Astrocyte of the hippocampus (primary cell): ENCODE measurements around the gene F2RL2.
A peak's percentile ranks its signal among the peaks of the same experiment; 100 is the strongest.

ENCODE experiments used
- DNase-seq: peaks from one replicate; pipeline ENCODE4 v3.0.0; 2011; ENCODE audit warnings: low read depth, low spot score

Gene F2RL2

GRCh38 chr5:76622973-76623596 is at the start of gene F2RL2:
F2RL2 (minus strand) TSS chr5:76623403; CDS start chr5:76623230, 173 bp downstream.
- peak; percentile 82 for DNase-seq

GRCh38 chr5:76672242-76672641 is 49.0 kb upstream of the F2RL2 start:
- DNase-seq = no peak

GRCh38 chr5:76670508-76670907 is 47.3 kb upstream of the F2RL2 start:
- DNase-seq = no peak

GRCh38 chr5:76669245-76669644 is 46.0 kb upstream of the F2RL2 start:
- no peak for DNase-seq

GRCh38 chr5:76667495-76667894 is 44.3 kb upstream of the F2RL2 start:
- DNase-seq = no peak

DNA sequence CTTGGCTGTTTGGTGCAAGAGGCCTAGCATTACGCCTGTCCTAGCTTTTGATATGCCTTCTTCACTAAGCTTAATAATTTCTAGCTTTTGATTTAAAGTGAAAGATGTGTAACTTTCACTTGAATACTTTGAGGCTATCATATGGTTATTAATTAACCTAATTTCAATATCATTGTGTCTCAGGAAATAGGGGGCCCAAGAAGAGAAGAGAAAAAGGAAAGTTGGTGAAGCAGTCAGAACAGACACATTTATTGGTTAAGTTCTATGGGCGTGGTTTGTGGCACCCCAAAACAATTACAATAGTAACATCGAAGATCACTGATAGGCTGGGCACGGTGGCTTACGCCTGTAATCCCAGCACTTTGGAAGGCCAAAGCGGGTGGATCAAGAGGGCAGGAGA is 40.9 kb upstream of the F2RL2 start:
- DNase-seq = no peak

DNA sequence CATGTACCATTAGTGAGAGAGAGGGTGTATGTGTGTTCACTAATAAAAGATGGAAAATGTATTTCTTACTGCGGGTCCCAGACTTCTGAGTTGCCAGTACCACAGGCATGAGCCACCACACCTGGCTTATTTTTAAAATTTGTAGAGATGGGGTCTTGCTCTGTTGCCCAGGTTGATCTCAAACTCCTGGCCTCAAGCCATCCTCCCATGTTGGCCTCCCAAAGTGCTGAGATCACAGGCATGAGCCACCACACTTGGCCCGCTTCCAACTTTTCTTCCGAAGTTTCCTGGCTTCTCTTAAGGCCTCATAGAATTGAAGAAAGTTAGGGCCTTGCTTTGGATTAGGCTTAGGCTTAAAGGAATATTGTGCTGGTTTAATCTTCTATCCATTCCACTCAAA is 40.4 kb upstream of the F2RL2 start:
- no peak for DNase-seq

GRCh38 chr5:76662521-76662920 is 39.3 kb upstream of the F2RL2 start:
- no peak for DNase-seq

- DNase-seq = no peak
Observed at GRCh38 chr5:76660360-76660759, 37.2 kb upstream of the F2RL2 start.

DNA sequence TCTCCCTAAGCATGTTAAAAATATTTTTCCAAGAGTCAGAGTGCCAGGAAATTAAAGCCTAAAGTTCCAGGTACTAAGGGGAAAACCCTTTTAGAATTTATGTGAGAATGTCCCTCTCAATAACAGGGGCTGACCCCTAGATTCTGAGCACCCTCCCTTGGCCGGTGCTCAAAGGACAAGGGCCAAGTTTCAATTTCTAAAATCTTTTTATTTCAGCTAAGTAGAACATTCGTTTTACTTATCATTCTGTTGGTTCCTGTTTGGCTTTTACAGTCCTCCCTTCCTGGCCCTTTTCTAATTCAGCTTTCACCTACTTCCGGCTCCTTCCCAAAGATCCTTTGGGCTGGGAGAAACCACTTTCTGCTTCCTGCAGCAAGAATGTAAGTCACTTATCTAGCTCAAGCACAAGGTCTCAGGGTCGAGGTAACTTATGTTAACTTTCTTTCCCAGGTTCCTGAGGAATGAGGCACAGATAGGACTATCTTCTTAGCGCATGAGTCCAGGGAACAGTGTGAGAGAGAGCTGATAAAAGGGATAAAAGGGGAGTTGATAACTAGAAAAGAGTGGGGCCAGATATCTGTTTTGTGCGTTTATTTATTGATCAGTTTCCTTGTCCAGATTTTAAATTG is 34.6 kb upstream of the F2RL2 start:
- DNase-seq = no peak

- no peak for DNase-seq
Observed at GRCh38 chr5:76657091-76657490, 33.9 kb upstream of the F2RL2 start.

DNA sequence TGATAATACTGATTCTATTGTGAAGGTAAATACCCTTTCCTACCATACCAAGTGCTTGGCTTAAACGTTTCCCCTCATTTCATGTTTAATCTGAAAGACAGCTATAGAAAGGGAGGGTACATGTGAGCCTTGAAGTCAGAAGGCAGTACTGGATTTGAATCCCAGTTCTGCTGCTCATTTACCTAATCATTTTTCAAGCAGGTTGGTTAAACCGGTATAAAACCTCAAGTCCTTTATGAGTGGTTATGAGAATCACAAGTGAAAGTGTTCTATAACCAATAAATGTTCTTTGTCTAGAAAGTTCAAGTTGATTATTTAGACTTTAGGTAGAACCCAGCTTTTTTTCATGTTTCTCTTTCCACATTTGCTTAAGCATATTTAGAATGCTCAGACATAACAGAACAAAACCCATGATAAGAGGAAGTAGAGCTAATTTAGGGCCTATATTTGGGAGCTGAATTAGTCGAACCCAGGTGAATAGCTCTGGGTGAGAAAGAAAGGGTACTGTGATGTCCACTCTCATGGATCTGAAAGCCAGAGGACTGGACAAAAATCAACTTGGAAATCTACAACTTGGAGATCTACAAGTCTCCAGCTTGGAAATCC is 29.7 kb upstream of the F2RL2 start:
- no peak for DNase-seq

DNA sequence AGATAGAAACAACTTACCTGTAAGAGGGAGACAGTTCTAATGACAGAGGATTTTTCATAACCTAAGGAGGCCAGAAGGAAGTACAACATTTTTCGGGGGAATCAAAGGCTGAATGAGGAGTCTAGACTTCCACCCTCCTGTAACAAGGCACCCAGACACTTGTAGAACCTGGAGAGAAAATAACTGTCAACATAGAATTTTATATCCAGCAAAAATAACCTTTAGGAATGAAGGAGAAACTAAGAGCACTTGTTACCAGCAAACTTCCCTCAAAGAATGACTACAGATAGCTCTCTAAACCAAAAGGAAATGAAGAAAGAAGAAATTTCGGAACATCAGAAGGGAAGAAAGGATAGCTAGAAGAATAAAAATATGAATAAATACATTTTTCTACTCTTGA is 25.9 kb upstream of the F2RL2 start:
- no peak for DNase-seq

GRCh38 chr5:76643371-76643770 is 20.2 kb upstream of the F2RL2 start:
- DNase-seq = no peak

DNA sequence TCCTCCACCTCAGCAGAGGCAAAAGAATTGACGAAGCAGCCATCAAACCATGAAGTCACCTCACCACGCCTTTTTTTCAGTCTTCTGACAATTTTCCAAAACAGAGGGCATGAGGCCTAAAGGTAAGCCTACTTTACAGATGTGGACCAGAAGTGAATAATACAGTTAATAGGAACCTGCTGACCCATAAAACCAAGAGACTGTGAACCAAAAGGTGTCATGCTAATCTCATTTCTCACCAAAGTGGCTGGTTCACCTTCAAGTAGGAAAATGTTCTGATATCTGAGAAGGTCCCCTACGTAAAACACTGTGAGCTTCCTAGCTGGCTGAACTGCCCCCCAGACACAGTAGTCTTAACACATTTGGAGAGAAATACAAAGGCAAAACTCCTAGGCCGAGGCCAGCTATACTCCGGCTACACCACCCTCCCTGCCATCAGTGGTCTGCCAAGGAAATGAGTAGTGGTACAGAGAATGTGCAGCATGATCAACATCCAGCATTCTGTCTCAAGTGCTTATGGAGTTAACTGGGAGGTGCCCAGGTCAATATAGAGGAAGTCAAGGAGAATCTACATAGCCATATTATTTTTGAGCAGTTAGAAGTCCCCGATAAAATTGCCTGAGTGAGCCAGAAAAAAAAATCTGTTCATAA is 19.3 kb upstream of the F2RL2 start:
- DNase-seq = peak; percentile 63

- peak; percentile 80 for DNase-seq
Observed at GRCh38 chr5:76641514-76642120, 18.4 kb upstream of the F2RL2 start.

GRCh38 chr5:76638479-76638878 is 15.3 kb upstream of the F2RL2 start:
- peak; percentile 31 for DNase-seq

GRCh38 chr5:76637490-76637889 is 14.3 kb upstream of the F2RL2 start:
- no peak for DNase-seq

DNA sequence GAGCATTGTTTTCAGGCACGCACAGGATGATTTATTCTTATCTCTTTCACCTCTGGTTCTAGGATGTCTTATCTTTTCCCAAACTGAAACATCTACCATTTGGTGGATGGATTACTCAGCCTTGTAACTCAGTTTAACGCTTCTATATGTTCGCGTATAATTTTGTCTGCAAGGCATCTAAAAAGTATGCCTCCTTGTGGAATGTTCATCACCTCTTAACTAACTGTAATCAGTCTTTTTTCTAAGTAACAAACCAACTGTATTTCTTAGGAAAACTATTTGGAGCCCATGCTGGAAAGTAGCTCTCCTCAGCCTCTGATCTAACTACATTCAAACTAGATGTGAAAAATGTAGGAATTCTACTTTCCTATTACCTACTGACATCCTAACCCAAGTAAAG is 11.5 kb upstream of the F2RL2 start:
- no peak for DNase-seq

DNA sequence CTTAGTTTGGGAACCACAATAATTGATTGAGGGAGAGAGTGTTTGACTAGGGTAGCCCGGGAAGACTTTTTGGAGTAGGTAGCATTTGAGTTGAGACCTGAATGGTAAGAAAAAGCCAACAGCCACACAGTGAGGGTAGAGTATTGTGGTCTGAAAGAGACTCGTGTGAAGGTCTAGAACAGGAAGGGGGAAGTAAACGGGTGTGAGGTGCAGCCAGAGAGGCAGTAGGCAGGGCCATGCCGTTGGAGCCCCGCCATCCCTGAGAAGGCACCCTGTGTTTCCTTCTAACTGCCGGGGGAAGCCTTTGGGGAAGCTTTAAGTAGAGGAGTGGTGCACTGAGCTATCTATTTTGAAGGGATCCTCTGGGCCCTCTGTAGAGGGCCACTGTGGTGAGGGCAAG is 3.5 kb upstream of the F2RL2 start:
- no peak for DNase-seq

DNA sequence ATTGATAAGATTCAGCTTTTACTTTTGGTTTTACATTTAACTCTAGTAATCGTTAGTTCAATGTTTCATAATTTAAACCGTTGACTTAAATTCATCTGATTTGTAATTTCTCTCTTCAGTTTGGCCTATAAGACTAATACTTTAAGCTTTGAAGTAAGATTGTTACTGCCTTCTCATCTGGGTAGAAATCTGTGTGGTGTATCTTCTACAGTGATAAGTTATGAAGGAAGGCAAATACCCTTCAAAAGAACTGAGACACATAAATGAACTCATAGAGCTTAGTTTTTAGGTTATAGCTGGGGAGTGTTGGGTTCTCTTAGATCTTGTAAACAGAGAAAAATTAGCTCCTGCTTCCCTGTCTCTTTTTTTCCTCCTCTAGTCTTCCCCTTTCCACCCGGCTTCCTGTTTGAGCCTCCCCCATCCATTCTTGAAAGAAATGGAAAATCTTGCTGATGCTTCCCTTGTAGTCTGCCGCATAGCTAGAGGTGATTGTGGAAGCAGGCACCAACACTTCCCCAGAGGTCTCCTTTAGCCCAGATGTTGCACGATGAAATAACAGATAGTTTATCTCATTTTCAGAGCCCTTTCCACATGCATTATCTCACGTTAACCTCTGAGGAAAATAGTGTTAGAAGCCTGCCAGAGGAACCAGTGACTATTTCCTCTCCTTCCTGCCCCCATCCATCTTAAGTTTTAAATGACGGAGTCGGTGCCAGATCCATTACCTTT is 2.0 kb upstream of the F2RL2 start:
- no peak for DNase-seq

DNA sequence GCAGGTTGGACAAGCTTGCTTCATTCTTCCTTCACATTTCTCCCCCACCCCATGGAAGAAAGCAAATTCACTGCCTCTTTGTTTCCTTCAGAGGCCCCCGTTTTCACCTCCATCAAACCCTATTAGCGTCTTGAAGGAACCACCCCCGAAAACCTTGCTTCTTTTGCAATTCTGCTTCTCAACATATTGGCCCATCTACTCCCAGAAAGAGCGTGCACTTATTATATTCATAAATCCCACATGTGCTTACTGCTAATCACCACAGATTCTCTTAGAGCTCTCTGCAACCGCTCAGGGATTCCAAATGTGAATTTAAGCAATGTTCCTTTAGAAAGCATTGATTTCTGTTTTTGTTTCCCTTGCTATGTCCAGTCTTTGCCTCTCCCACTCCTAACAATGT is 1.1 kb downstream of the F2RL2 start:
- no peak for DNase-seq
